Measurements from ENCODE around the gene RCAN2. TPM values are rescaled to one million over a fixed set of nuclear protein-coding genes. Genes with fewer than 3 reads are reported as not detected.

The RCAN2 gene
- total RNA-seq, 4 donors from 2014 or later: 28.7 to 79.1 (median 36.3) TPM

GRCh38 chr6:46484081-46484820 lies 7.0 kb downstream of the RCAN2 start:
- TF ChIP-seq CTCF (IDR thresholded peaks at IDR 0.05) (no peak), POLR2A (IDR thresholded peaks at IDR 0.05; ENCODE audit: low read depth) (no peak), POLR2AphosphoS5 (IDR thresholded peaks at IDR 0.05) (no peak), EP300 (IDR thresholded peaks at IDR 0.05) (no peak)
- intact Hi-C loops (cut with DNase I): no loop called here
- no peak overlapping the region for H3K4me3 ChIP-seq
- DNase-seq (ENCODE audit: extremely low spot score): no peak
- peaks cover 0 to 9% (median 3%) of the 10 kb centered on the region in 4 donors for H3K4me1 ChIP-seq
- H3K27ac ChIP-seq (replicated peaks in 1 of 4): no peak overlapping the region
- no peaks in the 10 kb centered on the region for H3K9me3 ChIP-seq
- 75% methylated on average over 6 of the region's 6 CpGs for WGBS
- H3K36me3 ChIP-seq: no peaks in the 10 kb centered on the region
- no peaks in the 10 kb centered on the region for H3K27me3 ChIP-seq

GRCh38 chr6:46476301-46476700 lies 14.9 kb downstream of the RCAN2 start:
- no peaks in the 10 kb centered on the region for H3K27me3 ChIP-seq
- peaks cover 0 to 18% (median 0%) of the 10 kb centered on the region in 4 donors for H3K4me1 ChIP-seq
- no peak overlapping the region for H3K27ac ChIP-seq (replicated peaks in 1 of 4)
- H3K36me3 ChIP-seq: no peaks in the 10 kb centered on the region
- intact Hi-C loops (cut with DNase I): no loop called here
- DNase-seq (ENCODE audit: extremely low spot score): no peak
- no peak overlapping the region for H3K4me3 ChIP-seq
- H3K9me3 ChIP-seq: no peaks in the 10 kb centered on the region
- TF ChIP-seq POLR2A (IDR thresholded peaks at IDR 0.05; ENCODE audit: low read depth) (no peak), POLR2AphosphoS5 (IDR thresholded peaks at IDR 0.05) (no peak), CTCF (IDR thresholded peaks at IDR 0.05) (no peak), EP300 (IDR thresholded peaks at IDR 0.05) (no peak)

GRCh38 chr6:46473881-46474280 lies 17.4 kb downstream of the RCAN2 start:
- H3K9me3 ChIP-seq: no peaks in the 10 kb centered on the region

GRCh38 chr6:46472243-46472642 lies 19.0 kb downstream of the RCAN2 start:
- WGBS: 77% methylated on average over 3 of the region's 3 CpGs
- H3K4me1 ChIP-seq: peaks cover 8 to 36% (median 11%) of the 10 kb centered on the region in 4 donors
- no peaks in the 10 kb centered on the region for H3K36me3 ChIP-seq
- DNase-seq (ENCODE audit: extremely low spot score): no peak
- H3K27me3 ChIP-seq: no peaks in the 10 kb centered on the region
- intact Hi-C loops (cut with DNase I): no loop called here
- no peak for TF ChIP-seq POLR2AphosphoS5 (IDR thresholded peaks at IDR 0.05)
- TF ChIP-seq CTCF (IDR thresholded peaks at IDR 0.05): no peak
- TF ChIP-seq POLR2A (IDR thresholded peaks at IDR 0.05; ENCODE audit: low read depth): no peak
- no peak overlapping the region for H3K4me3 ChIP-seq
- no peaks in the 10 kb centered on the region for H3K9me3 ChIP-seq
- no peak overlapping the region for H3K27ac ChIP-seq (replicated peaks in 1 of 4)

More at GRCh38 chr6:46473881-46474280, 17.4 kb downstream of the RCAN2 start:
- Histone ChIP-seq H3K4me1 (peaks cover 7 to 31% (median 8%) of the 10 kb centered on the region in 4 donors), H3K27me3 (no peaks in the 10 kb centered on the region), H3K4me3 (no peak overlapping the region), H3K36me3 (no peaks in the 10 kb centered on the region), H3K27ac (replicated peaks in 1 of 4) (no peak overlapping the region)
- DNase-seq (ENCODE audit: extremely low spot score): no peak
- intact Hi-C loops (cut with DNase I): no loop called here
- TF ChIP-seq POLR2AphosphoS5 (IDR thresholded peaks at IDR 0.05): no peak

- intact Hi-C loops (cut with DNase I): no loop called here
- DNase-seq (ENCODE audit: extremely low spot score): no peak
- no peak overlapping the region for H3K4me3 ChIP-seq
- H3K36me3 ChIP-seq: no peaks in the 10 kb centered on the region
- H3K4me1 ChIP-seq: peaks cover 16 to 52% (median 28%) of the 10 kb centered on the region in 4 donors
- peak overlapping the region in 1 of 4 donors; percentile 24 for H3K27ac ChIP-seq (replicated peaks in 1 of 4)
- H3K9me3 ChIP-seq: no peaks in the 10 kb centered on the region
- TF ChIP-seq CTCF (IDR thresholded peaks at IDR 0.05) (peak in 1 of 3 experiments; percentile 6), POLR2A (IDR thresholded peaks at IDR 0.05; ENCODE audit: low read depth) (no peak), EP300 (IDR thresholded peaks at IDR 0.05) (no peak), POLR2AphosphoS5 (IDR thresholded peaks at IDR 0.05) (no peak)
- no peaks in the 10 kb centered on the region for H3K27me3 ChIP-seq
- WGBS: 45% methylated on average over 2 of the region's 2 CpGs
Observed at GRCh38 chr6:46469021-46469420, 22.2 kb downstream of the RCAN2 start.

Measured in esophagus muscularis mucosa (tissue), 4 donors.